ENCODE data around the gene ZNF816.
"Not testable (repeated sequence)": the region's sequence is repeated elsewhere in the genome, so short reads cannot be mapped to it uniquely, and the experiment has no call there.

The ZNF816 gene

DNA sequence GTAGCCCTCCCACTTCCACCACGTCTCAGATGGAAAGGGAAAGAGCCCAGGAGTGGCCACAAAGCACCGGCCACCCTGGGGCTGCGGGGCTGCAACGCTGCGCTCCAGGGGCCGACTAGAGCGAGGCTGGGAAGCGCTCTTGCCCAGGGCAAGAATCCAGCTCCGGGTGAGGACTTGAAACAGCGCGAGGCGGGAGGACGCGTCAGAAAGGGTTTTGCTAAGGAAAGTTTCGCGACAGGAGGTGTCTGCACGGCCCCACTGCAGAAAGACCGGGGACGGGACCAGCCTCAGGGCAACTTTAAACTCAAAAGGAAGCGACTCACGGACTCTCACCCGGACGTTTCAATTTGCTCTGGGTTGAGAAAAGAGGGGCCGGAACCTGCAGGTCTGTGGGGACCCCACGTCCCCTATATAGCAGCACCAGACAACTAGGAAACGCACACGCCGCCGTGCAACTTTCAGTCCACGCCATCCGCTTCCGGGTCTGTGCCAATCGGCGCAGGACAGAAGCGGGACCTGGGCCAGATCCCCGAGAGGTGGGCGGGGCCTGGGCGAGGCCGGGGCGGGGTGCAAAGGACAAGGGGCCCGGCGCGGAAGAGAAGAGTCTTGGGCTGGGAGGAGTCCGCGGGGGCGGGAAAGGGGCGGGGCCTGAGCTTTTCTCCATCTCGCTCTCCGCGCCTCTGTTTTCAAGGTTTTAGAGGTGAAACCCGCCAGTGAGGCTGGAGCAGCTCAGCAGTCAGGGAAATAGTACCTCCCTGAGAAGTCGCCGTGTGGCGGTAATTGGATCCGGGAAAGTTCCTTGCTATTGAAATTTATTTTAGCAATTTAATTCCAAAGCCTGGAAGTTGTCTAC lies at the start of gene ZNF816:
TSS of gene ZNF816 (minus strand) at position 488 of the 853 bp plus-strand sequence. CDS start 6,792 bp downstream, outside the sequence.
- DNase-seq = peak; percentile 94

DNA sequence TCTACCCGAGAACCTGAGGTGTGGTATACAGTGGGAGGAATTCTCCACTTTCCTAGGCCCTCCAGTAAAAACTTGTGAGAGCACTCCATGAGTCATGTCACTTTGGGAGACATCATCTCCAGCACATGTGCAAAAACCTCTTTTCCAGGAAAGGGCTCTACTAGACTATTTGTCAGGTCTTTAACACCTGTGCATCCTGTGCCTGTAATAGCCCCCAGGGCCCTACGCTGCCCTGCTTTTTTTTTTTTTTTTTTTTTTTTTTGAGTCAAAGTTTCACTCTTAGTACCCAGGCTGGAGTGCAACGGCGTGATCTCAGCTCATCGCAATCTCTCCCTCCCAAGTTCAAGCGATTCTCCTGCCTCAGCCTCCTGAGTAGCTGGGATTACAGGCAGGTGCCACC lies 49.3 kb upstream of the ZNF816 start:
- no peak for DNase-seq

DNA sequence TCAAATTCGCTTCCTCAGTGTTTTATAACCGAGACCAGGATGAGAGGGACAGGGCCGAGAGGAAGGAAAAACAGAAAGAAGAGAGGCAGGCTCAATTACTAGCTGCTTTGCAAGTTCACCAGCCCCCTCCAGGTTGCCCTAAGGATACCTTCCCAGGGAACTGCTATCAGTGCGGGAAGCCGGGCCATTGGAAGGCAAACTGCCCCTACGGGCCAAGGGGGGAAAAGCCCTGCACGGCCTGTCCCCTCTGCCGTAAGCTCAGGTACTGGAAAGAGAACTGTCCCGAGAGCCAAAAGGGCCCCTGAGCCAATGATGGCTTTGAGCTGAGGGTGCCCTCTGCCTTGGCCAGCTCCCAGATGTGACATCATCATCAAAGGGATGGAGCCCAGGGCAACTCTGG lies 47.8 kb upstream of the ZNF816 start:
- DNase-seq = no peak

DNA sequence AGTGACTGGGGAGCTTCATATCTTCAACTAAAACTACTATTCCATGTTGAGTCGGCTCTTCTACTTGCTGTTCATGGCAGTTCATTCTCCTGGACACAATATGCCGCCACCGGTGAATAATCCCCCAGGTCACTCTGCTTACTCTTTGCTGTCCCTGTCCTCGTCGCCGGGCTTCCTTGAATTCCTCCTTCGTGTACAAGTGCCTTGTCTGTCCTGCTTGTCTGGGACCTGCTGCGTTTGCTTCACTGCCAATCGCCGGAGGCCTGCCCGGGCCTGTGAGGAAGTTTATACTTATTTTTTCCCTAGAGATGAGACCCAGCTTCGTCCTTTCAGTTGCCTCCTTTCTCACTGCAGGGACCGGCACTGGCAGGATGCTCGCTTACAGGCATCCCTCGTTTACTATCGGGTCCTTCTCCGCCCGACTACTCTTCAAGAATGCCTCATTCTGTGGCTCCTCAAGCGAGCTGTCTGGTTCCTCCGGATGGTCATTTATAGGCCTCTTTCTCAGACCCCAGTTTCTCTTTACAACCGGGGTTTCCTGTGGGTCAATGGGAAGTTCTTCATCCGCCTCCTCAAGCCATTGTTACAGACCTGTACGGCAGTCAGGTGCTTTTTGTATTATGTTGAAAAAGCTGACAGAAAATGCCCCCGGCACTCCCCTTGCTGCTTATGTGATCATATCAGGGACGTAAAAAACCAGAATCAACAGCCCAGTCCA lies 45.5 kb upstream of the ZNF816 start:
- no peak for DNase-seq

DNA sequence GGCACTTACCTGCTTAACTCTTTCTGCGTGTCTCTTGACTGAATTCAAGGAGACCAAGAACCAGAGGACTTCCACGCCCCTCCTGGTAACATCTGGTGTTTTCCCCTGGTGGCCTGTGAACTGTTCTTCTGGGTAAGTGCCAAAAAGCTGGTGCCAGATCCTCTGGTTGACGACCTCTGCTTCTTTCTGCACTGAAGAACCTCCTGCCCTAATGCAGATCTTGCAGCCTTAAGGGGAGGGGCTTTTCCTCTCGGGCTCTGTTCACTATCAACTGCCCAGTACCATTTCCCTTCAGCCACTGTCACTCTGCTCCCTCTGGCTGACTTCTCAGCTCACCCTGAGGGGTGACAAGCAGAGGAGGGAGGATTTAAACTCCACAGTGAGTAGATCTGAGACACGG lies 44.9 kb upstream of the ZNF816 start:
- DNase-seq = no peak

DNA sequence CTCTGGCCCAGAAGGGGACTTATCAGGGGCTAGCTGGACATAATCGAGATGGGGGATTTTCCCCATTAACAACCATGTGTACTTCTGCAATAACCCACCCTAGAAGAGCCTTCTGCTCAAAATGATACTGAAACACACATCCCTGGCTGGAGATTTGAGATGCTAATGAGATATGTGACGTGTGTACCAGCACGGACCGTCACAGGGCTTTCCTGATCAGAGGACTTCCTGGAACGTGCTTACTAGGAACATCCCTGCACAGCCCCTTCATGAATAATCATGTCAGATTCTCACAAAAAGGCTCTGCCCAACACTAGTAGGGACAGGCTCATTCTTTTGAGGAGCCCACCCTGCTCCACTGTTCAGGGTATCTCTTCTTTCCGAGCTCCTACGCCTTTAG lies 44.5 kb upstream of the ZNF816 start:
- no peak for DNase-seq

DNA sequence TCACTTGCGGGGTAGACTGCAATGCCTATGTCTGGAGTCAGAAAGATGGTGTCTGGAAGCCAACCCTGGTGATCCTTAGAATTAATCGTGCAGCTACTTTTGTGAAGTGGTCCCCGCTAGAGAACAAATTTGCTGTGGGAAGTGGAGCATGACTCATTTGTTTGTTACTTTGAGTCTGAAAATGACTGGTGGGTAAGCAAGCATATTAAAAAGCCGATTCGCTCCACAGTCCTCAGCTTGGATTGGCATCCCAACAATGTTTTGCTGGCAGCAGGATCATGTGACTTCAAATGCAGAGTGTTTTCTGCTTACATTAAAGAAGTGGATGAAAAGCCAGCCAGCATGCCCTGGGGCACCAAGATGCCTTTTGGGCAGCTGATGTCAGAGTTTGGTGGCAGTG lies 41.6 kb upstream of the ZNF816 start:
- DNase-seq = no peak

DNA sequence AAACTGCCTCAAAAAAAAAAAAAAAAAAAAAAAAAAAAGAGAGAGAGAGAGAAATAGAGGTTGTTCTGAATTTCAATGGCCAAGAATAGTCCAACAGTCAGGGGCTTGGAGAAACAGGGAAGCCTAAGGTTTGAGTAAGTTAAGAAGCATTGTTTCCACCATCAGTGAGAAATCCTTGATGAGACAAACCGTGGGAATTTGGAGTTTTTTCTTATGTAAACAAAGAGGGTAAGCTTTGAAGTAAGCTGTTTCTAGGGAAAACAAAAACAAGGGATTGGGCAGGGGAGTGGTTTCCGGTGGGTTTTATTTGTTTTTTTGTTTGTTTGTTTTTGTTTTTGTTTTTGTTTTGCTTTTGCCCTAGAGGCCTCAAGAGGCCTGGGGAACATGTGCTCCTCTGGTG lies 39.8 kb upstream of the ZNF816 start:
- DNase-seq = no peak

DNA sequence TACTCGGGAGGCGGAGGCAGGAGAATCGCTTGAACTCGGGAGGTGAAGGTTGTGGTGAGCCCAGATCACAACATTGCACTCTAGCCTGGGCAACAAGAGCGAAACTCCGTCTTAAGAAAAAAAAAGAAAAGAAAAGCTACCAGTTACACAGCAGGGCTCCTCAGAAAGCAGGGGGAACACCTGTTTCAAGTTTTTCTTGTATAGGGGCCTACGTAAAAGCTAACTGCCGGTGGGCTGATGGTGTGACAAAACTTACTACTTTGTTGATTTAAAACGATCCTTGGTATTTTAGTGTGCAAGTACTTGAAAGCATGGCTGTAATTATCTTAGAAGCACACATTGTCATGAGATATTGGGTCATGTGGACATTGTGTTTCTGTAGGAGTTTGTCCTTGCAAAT lies 35.3 kb upstream of the ZNF816 start:
- no peak for DNase-seq

DNA sequence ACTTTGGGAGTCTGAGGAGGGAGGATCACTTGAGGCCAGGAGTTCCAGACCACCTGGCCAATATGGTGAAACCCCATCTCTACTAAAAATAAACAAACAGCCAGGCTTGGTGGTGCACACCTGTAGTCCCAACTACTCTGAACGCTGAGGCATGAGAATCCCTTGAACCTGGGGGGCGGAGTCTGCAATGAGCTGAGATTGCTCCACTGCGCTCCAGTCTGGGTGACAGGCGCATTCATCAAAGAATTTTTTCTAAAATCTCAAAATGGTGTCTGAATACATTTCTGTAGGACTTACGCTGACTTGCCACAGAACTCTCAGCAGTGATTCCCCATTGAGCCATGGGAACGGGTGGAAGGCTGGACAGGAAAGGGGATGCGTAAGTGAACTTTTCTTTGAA lies 33.0 kb upstream of the ZNF816 start:
- no peak for DNase-seq

DNA sequence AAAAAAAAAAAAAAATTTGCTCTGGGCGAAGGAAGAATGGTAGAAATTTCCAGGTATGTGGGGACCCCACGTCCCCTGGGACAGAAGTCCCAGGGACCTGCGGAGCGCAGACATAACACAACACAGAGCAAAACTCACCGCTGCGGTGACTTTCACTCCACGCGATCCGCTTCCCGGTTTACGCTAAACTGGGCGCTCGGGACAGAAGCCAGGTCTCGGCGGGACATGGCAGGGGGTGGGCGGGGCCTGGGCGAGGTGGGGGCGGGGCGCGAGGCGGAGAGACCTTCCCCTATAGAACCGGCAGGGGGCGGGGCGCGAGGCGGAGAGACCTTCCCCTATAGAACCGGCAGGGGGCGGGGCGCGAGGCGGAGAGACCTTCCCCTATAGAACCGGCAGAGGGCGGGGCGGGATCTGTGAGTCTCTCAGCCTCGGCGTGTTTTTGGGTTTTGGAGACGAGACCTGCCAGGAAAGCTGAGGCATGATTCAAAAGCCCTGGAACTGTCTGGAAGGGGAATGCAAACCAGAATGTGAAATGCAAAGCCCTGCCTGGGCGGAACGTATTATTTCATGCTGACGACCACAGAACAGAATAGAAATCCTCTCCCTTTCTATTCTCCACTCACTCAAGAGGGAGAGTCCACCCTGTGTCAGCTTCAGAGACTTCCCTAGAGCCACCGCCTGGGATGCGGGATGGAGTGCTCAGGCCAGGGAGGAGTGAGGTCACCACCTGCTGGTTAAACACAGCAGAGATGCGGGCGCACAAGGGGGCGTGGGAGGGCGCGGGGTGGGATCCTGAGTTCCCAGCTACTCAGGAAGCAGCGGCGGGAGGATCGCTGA lies 30.9 kb upstream of the ZNF816 start:
- no peak for DNase-seq

DNA sequence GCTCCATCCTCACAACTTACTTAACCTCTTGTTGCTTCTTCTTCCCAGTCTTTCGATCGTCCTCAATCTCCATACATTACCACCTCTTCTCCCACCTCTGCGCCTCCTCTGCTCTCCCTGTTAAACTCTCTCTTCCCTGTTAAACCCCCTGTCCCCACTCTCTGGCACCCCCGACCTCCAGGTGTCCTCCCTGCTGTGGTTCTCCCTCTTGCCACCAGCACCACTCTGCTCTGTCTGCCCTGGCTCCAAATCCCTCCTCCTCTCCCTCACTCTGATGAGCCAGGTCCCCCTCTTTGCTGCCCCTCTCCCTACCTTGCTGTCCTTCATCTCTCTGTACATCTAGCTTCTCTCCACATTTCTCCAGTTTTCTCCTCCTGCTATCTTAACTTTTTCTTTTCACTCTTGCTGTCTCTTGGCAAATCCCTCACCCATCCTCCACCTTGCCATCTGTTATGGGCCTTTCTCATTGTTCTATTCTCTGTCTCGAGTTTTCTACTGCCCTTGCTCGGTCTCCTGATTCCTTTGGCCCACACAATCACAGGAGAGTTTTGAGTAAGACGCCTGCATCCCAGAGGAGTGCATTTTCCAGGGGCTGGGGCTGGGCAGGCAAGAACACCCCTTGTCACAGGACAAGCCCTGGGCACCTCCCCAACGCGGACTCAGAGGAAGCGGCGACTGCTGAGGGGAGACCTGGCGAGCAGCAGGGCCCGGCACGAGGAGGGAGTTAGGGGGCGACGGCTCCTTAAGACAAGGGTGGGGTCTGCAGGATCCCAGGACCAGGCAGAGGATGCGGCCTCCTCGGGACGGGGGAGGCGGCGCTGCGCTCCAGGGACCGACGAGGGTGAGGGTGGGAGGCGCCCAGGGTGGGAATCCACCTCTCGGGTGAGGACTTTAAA lies 29.7 kb upstream of the ZNF816 start:
- no peak for DNase-seq

DNA sequence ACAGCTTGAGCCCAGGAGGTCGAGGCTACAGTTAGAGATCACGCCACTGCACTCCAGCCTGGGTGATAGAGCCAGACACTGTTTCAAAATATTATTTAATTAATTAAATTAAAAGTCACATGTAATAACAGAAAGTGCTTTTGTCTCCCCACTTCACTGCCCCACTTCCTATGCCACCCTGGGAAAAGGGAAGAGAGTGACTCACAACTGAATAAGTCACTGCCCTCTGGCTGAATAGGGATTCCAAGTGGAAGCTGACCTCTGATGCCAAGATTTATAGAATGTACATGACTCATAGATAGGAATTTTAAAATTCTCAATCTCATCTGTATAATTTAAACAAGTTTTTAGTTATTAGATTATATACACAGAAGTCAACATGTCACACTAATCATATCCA lies 28.8 kb upstream of the ZNF816 start:
- no peak for DNase-seq

DNA sequence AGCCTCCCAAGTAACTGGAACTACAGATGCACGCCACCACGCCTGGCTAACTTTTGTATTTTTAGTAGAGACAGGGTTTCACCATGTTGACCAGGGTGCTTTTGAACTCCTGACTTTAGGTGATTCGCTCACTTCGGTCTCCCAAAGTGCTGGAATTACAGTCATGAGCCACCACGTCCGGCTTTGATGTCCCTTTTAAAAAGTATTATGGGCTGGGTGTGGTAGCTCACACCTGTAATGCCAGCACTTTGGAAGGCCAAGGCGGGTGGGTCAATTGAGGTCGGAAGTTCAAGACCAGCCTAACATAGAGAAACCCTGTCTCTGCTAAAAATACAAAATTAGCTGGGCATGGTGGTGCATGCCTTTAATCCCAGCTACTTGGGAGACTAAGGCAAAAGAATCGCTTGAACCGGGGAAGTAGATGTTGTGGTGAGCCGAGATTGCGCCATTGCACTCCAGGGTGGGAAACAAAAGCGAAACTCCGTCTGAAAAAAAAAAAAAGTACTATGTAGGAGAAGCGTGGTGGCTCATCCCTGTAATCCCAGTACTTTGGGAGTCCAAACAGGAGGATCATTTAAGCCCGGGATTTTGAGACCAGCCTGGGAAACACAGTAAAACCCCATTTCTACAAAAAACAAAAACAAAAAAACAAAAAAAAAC lies 28.2 kb upstream of the ZNF816 start:
- DNase-seq = no peak

DNA sequence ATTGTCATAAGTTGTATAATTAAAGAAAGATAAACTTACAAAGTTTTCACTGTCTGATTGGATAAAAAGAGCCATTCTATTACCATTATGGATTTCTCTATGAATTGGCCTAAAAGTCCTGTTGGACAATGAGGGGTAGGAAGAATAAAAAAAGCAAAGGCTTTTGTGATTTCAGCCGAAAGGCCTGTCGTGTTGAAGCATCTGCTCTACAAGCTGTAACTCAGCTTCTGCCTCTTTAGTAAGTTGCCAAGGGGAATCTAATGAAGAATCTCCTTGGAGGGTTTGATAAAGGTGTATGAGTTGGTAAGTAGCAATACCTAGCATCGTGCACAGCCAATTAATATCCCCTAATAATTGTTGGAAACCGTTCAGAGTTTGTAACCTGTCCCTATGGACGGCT lies 25.8 kb upstream of the ZNF816 start:
- DNase-seq = no peak

DNA sequence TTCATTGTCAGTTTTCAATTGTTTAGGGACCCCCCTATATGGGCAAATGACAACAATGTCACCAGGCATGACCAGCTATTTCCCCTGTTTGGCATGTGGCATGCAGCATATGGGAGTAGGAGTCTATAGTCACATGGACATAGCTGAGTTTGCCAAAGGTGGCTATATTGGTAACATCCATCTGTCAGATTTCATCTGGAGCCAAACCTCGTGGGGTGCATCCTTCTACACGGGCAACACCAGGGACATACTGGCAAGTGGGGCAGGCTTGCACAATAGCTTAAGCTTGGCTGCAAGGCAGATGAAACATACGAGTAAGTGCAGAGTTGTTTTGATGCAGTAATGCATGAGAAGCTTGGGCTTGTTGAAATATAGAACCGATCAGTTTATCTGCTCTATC lies 24.5 kb upstream of the ZNF816 start:
- DNase-seq = no peak

DNA sequence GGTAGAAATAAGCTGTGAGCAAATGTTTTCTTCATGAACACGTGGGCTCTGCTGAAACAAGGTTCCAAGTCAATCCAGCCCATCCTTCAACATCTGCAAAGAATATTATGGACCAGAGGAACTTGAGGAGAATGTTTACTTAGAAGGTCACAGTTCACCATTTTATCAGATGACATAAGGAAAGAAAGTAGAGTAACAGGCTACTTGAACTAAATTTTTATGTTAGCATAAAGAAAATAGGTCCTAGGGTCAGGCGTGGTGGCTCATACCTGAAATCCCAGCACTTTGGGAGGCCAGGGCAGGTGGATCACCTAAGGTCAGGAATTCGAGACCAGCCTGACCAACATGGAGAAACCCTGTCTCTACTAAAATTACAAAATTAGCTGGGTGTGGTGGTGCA lies 20.5 kb upstream of the ZNF816 start:
- DNase-seq = not testable (repeated sequence)

DNA sequence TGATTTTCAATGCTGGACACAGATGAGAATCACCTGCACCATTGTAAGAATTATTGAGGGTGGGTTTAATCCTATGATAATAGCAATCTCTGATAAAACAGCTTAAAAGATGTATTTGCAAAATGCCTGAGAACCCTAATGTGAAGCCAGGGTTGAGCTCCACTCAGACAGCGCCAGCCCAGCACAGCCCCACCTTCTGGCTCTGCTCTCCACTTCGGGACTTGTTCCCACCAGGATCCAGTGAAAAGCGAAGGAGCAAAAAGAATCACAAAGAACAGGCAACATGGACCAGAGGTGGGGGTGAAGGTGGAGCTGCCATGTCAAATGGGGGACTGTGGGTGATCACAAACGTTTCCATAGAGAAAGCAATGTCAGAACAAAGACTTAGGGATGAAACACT lies 18.6 kb upstream of the ZNF816 start:
- no peak for DNase-seq

DNA sequence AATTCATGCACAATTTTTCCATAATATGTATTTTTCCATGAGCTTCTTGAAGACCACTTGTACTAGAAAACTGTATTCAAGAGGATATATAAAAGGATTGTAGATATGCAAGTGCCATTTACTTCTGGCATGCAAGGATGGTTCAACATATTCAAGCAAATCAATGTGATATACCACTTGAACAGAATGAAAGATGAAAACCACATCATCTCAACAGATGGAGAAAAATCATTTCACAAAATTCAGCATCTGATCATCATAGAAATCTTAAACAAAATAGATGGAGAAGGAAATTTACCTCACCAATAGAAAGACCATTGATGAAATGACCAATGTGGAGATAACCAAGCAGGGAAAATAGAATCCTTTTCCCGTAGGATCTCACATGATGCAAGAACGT lies 5.1 kb upstream of the ZNF816 start:
- DNase-seq = no peak

DNA sequence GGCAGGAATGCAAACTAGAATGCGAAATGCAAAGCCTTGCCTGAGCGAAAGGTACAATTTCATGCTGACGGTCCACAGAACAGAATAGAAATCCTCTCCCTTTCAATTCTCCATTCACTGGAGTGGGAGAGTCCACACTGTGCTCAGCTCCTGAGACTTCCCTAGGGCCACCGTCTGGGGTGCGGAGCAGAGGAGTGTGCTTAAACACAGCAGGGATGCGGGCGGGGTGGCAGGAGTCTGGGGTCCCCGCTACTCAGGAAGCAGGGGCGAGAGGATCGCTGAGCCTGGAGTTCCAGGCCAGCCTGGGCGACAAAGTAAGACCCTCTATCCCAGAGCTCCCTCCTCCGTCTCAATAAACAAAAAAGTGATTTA lies 552 bp upstream of the ZNF816 start:
- no peak for DNase-seq

DNA sequence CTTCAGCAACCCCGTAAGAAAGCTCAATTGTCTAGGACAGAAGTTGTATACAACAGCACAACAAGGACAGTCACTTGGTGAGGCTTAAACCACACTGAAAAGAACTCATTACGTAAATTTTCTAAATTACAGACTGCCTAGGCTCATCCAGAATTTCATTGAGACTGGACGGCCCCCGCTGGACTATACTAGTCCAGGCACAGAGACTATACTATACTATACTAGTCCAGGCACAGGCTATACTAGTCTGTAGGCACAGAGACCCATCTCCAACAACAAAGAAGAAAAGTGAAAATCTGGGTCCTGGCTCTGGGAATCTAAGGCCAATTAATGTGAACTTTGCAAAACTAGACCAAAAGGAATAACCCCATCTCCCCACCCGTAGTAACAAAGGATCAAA lies 700 bp downstream of the ZNF816 start:
- DNase-seq = no peak

All from NCI-H1105 treated with DMSO at 0.1 percent for 48 hours (cell line).